Muscle of back (tissue), 11 donors: ENCODE results near the gene RGS3. TPM values are rescaled to one million over a fixed set of nuclear protein-coding genes. Genes with fewer than 3 reads are reported as not detected.
A peak's percentile ranks its signal among the peaks of the same experiment; 100 is the strongest.
"Not testable (repeated sequence)": the region's sequence is repeated elsewhere in the genome, so short reads cannot be mapped to it uniquely, and the experiment has no call there.

Source experiments
- DNase-seq, 3 donors: peaks; one replicate each; pipeline versions ENCODE4 v3.0.0 to v3.0.0-alpha.2; 2013
- polyA plus RNA-seq, 10 donors: library from polyadenylated mRNA; unstranded; fragments of 120-200 nt; gene quantifications; one replicate each; pipeline ENCODE4 v1.2.1, GENCODE V29; 2013; ENCODE audit not compliant: insufficient read length in 10 of 10

RGS3 gene
- polyA plus RNA-seq, 10 donors: 34.8 to 61.2 (median 50.0) TPM

- no peak for DNase-seq
Observed at GRCh38 chr9:113631871-113632665, 168.5 kb downstream of the RGS3 start.

- DNase-seq: no peak
Observed at GRCh38 chr9:113632776-113633590, 169.5 kb downstream of the RGS3 start.

- DNase-seq: no peak
Observed at GRCh38 chr9:113633782-113634595, 170.5 kb downstream of the RGS3 start.

- no peak for DNase-seq
Observed at GRCh38 chr9:113634596-113635515, 171.3 kb downstream of the RGS3 start.

GRCh38 chr9:113635586-113635985, 172.1 kb downstream of the RGS3 start:
- DNase-seq: no peak

GRCh38 chr9:113636165-113636564, 172.6 kb downstream of the RGS3 start:
- DNase-seq: peak in 1 of 3 donors; percentile 57

GRCh38 chr9:113636693-113637092, 173.2 kb downstream of the RGS3 start:
- DNase-seq: no peak

- no peak for DNase-seq
Observed at GRCh38 chr9:113638490-113638889, 175.0 kb downstream of the RGS3 start.

GRCh38 chr9:113638897-113639296, 175.4 kb downstream of the RGS3 start:
- DNase-seq: no peak

- not testable (repeated sequence) for DNase-seq
Observed at GRCh38 chr9:113639411-113639970, 176.0 kb downstream of the RGS3 start.

GRCh38 chr9:113640418-113640817, 176.9 kb downstream of the RGS3 start:
- no peak for DNase-seq

- DNase-seq: no peak
Observed at GRCh38 chr9:113641100-113641885, 177.8 kb downstream of the RGS3 start.

GRCh38 chr9:113644321-113644720, 180.8 kb downstream of the RGS3 start:
- DNase-seq: no peak

- DNase-seq: no peak
Observed at GRCh38 chr9:113645227-113645977, 181.9 kb downstream of the RGS3 start.

- DNase-seq: no peak
Observed at GRCh38 chr9:113645978-113646253, 182.4 kb downstream of the RGS3 start.

GRCh38 chr9:113646491-113646890, 183.0 kb downstream of the RGS3 start:
- DNase-seq: no peak
